ENCODE data around the gene BCAS3.
"Not testable (repeated sequence)": the region's sequence is repeated elsewhere in the genome, so short reads cannot be mapped to it uniquely, and the experiment has no call there.

Gene BCAS3

DNA sequence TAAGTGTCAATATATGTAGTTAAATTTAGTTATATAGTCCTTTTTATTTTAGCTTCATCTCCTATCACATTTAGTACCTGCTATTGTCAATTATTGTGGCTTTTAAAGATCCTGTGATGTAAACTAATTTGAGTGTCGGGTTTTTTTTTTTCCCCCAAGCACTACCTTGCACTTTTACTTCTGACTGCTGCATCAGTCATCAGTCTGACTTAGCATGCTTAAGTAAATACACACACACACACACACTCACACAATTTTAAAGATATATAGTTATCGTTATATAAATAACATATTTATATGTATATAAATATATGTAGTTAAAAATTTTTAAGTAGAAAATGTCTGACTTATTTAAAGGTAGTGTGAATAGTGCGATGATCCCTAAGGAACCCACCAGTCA lies 127.2 kb downstream of the BCAS3 start:
- no peak for DNase-seq

DNA sequence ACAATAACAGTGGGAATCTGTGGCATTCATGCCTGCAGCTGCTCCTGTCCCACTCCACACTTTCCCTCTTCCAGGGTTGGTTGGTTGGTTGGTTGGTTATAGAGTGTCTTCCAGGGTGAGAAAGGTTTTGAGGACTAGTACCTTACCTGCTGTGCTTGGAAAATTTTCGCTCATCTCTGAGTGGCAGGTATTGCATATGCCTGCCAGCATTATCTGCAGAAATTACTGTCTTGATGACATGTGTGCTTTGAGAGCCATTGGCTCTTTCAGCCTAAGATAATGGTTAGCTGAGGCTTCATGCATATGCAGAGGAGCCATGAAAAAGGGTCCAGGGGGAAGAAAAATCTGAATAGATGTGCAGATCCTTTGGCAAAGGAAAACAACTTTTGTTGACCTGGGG lies 131.8 kb downstream of the BCAS3 start:
- no peak for DNase-seq

DNA sequence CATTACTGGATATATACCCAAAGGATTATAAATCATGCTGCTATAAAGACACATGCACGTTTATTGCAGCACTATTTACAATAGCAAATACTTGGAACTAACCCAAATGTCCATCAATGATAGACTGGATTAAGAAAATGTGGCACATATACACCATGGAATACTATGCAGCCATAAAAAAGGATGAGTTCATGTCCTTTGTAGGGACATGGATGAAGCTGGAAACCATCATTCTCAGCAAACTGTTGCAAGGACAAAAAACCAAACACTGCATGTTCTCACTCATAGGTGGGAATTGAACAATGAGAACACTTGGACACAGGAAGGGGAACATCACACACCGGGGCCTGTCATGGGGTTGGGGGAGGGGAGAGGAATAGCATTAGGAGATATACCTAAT lies 137.3 kb downstream of the BCAS3 start:
- not testable (repeated sequence) for DNase-seq

DNA sequence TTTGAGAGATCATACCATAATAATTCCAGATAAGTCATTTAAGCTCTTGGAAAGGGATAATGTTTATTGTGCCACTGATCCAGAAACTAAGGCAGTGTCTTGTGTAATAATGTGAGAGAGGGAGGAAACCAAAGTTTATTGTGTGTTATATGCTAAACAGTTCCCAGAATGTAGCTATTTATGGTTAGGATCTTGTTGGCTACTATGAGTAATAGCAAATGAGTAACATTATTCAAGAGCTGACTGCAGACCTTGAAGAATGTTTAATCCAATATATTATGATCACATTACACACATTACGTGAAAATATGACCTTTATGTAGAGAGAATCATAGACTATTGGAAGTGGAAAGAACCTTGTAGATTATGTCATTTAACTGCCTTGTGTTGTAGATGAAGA lies 139.5 kb downstream of the BCAS3 start:
- no peak for DNase-seq

DNA sequence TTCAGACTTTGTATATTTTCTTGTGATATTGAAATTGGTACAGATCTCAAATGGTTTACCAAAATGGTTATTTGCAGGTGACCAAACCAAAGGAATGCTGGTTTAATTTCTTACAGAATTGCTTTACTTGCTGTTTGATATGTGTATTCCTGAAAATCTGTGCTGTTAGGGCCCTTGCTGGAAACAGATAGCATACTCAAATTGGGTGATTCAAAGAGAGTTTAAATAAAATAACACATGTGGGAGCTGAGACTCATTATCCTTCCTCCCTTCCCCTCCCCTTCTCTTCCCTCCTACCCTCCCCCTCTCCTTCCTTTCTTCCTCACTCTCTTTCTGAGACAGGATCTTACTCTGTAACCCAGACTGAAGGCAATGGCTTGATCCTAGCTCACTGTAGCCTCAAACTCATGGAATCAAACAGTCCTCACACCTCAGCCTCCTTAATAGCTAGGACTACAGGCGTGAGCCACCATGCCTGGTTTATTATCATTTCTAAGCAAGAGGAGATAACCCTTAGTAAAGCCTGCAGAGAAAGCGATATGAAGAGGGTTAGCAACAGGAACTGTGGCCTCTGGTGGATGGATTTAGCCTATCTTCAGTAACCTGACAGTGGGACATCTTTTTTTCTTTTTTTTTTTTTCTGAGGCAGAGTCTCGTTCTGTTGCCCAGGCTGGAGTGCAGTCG lies 141.9 kb downstream of the BCAS3 start:
- DNase-seq: no peak

DNA sequence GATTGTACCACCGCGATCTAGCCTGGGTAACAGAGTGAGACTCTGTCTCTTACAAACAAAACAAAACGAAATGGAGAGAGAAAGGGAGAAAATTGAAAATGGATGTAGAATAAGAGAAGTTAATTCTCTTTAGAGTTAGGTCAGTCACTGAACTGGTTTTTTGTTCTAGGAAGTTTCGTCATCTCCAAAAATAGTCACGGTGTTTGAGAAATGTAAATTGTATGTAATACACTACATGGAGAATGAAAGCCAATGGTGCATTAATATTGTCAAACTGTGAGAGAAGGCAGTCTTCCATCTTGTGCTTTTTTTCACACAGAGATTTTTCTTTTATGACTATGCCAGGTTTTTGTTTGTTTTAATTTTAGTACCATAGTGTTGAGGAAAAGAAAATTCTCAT lies 145.9 kb downstream of the BCAS3 start:
- DNase-seq: no peak

DNA sequence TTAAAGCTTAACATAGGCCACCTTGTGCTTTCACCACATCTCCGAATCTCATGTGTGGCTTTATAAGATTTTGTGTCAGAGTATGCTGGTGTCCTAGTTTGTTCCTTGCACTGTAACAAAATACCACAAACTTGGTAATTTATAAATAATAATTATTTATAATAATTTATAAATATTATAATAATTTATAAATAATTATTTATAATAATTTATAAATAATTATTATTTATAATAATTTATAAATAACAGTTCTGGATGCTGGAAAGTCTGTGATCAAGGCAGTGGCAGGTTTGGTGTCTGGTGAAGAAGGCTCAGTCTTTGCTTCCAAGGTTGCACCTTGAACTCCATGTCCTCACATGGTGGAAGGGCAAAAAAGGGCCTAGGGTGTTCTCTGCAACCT lies 147.7 kb downstream of the BCAS3 start:
- DNase-seq: no peak

DNA sequence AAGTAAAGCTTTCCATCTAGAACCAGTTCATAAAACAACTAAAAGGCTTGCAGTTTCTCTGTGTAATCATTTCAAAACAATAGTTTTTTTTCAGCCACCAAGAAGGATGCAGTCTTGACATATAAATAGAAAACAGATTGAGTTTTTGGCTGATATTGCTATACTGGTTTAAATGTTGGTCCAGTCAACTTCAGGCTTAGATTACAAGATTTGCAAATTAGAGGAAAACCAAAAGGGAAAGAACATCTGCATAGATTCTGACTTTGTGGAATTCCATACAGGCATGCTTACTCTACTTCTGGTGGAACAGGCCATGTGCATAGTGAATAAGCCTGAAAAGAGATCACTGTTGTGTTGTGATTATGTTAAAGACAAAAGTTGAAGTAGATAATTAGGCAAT lies 150.3 kb downstream of the BCAS3 start:
- DNase-seq: no peak

DNA sequence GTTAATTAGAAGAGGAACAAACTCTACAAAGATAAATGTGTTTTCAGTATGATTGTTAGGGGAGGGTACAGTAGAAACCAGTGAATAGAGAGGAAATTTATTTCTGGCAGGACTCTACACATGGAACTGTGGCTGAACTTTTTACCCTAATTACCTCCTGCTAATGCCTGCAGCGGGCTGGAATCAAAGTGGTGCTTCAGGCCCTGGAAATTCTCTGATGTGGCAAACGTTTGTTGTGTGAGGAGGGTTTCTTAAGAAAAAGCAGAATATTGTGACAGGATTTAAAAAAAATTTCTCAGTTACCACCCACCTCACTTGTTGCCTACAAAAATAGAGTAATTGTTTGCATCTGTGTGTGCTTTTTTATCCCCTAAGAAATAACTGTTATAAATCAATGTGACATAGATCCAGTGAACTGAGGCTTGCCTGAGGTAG lies 154.5 kb downstream of the BCAS3 start:
- DNase-seq: no peak

DNA sequence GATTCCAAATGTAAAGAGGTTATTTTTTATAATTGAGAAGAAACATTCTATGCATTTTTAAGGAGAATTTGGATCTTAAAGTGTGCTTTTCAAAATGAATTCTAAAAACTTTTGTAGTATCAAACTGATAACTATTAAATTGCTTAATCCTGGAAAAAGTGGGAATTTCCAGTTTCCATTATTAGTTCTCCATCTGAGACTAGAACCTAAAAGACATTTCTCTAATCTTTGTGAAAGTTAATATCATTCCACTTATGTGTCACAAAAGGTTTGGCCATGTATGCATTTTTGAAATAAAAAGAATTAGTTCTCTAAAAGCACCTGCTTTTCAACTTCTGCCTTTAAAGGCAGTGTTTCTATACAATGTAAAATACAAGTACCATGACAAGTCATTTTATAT lies 155.0 kb downstream of the BCAS3 start:
- DNase-seq: no peak

DNA sequence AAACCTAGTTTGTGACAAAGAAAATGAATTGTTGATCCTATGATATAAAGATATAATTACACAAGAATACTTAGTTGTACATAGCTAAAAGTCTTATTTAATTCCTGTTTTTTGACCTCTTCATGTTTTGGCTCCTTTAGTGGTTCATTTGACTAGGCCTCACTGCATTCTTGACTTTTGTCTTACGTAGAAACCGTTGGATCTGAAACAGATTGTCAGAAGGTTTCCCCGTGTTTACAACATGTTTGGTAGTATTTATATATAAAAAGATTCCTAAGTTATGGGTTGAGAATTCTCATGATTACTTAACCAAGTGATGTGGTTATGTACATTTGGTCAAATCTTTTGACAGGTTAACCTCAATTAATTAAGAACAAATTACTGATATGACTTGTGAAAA lies 162.8 kb downstream of the BCAS3 start:
- no peak for DNase-seq

DNA sequence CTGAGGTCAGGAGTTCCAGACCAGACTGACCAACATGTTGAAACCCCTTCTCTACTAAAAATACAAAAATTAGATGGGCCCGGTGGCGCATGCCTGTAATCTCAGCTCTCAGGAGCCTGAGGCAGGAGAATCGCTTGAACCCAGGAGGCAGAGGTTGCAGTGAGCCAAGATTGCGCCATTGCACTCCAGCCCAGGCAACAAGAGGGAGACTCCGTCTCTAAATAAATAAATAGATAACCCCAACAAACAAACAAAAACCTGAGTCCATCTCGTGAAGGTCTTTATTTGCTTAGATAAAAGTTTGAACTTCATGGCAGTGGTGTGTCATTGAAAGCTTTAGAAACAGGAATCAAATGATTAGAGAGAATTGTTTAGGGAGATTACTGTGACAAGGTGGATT lies 167.4 kb downstream of the BCAS3 start:
- no peak for DNase-seq

DNA sequence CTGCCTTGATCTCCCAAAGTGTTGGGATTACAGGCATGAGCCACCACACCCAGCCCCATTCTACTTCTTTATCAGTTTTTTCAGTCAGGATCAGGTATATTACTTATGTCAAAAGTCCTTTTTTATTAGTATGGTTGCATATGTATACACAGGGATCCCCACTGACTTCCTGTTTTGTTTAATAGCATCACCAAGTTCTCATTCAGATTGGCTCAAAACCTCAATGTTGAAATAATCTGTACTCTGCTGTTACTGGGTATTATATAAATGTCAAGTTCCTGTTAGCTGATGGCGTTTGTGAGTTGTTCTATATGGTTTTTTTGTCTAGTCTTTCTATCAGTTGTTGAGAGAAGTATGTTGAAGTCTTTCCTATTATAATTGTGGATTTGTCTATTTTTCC lies 168.5 kb downstream of the BCAS3 start:
- DNase-seq: no peak

DNA sequence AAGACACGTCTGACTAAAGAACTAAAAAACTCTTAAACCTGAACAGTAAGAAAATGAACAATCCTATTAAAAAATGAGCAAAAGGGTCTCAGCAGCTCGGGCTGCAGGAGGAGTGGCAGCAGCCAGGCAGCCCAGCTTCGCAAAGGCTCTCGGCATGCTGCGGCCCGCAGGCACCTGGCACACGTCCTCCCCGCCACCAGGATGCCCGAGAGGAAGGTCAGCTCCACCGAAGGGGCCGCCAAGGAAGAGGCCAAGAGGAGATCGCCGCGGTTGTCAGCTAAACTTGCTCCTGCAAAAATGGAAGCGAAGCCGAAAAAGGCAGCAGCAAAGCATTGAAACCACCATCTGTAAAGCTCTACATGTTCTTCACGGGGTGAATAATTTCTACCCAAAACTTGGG lies 173.5 kb downstream of the BCAS3 start:
- DNase-seq: no peak

DNA sequence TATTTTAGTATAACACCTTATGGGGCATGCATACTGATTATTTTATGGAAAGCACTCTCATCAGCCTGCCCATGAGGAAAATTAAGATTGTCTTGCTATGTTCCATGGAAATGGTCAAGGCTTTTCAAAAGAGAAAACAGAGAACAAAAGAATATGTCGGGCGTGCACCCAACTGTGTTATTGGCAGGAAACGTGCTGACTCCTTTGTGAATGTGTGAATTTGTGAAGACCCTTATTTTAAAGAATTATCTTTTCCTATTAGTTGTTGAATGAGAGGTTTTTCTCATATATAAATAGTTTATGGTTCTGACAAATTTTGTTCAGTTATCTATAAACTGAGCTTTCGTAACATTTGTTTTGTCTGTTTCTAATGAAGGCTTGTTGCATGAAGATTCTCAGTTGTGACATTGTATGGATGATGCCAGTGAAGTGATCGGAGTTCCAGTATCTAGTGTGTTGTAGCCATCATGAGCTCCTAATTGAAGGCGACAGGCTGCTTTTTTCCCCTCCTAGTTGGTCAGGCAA lies 180.0 kb downstream of the BCAS3 start:
- no peak for DNase-seq

DNA sequence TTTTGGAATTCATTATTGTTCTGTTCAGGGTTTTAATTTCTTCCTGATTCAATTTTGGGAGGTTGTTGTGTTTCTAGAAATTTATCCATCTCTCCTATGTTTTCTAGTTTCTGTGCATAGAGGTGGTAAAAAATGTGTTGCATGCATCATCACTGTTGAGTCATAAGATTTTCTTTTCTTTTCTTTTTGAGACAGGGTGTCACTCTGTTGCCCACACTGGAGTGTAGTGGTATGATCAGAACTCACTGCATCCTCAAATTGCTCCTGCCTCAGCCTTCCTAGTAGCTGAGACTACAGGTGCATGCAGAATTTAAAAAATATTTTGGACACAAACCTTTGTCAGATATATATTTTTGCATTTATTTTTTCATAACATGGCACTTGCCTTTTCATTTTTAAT lies 184.8 kb downstream of the BCAS3 start:
- no peak for DNase-seq

DNA sequence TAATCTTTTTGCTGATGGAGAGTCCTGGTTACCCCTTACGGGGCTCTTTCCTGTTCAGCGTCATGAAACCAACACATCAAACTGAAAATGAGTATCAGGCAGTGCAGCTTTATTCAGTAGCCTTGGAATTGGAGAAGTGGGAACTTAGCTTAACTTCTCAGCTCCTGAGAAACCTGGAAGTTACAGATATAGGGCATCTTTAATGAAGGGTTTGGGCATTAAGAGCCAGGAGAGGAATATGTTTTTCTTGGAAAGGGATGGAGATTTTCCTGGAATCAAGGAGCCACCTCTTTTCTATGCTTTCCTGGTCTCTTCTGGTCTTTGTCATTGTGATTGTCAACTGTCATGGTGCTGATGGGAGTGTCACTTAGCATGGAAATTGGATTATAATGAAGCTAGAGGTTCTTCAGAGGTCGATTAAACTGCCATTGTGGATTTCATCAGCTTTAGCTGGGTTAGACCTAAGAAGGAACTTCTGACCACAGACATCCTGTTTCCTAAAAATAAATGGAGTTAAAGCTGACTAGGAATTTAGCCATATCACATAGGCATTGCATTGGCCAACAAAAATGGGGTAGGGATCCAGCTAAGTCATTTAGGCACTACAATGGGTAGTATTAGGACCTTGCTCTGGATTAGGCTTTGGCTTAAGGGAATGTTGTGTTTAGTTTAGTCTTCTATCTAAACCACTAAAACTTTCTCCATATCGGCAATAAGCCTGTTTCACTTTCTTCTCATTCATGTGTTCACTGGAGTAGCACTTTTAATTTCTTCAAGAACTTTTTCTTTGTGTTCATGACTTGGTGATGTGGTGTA lies 186.4 kb downstream of the BCAS3 start:
- DNase-seq: no peak

DNA sequence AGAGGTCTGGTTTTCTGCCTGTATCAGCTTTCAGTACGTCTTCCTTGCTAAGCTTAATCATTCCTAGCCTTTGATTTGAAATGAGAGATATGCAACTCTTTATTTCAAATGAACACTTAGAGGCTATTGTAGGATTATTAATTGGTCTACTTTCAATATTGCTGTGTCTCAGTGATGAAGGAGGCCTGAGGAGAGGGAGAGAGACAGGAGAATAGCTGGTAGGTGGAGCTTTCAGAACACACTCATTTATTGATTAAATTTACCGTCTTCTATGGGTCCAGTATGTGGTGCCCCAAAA lies 187.0 kb downstream of the BCAS3 start:
- DNase-seq: no peak

DNA sequence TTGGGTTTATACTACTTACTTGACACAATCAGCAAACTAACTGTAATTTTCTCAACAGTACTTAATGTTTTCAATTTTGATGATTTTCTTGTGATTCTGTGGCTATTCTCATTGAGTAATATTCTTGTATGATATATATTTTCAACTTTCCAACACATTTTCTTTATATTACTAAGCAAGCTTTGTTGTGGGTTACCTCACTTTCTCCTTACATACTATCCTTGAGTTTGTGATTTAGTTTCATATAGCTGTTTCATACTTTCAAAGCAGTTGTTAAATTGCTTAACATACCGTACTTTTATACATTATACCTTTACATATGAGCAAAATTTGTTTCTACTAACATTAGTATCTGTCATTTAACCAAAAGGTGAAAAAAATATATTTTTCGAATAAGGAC lies 197.1 kb downstream of the BCAS3 start:
- no peak for DNase-seq

DNA sequence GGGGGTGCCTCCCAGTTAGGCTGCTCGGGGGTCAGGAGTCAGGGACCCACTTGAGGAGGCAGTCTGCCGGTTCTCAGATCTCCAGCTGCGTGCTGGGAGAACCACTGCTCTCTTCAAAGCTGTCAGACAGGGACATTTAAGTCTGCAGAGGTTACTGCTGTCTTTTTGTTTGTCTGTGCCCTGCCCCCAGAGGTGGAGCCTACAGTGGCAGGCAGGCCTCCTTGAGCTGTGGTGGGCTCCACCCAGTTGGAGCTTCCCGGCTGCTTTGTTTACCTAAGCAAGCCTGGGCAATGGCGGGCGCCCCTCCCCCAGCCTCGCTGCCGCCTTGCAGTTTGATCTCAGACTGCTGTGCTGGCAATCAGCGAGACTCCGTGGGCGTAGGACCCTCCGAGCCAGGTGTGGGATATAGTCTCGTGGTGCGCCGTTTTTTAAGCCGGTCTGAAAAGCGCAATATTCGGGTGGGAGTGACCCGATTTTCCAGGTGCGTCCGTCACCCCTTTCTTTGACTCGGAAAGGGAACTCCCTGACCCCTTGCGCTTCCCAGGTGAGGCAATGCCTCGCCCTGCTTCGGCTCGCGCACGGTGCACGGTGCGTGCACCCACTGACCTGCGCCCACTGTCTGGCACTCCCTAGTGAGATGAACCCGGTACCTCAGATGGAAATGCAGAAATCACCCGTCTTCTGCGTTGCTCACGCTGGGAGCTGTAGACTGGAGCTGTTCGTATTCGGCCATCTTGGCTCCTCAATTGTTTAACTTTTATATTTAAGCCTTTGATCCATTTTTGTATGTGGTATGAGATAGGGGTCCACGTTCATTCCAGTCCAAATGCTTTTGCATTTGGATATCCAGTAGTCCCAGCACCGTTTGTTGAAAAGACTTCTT lies 209.3 kb downstream of the BCAS3 start:
- not testable (repeated sequence) for DNase-seq

DNA sequence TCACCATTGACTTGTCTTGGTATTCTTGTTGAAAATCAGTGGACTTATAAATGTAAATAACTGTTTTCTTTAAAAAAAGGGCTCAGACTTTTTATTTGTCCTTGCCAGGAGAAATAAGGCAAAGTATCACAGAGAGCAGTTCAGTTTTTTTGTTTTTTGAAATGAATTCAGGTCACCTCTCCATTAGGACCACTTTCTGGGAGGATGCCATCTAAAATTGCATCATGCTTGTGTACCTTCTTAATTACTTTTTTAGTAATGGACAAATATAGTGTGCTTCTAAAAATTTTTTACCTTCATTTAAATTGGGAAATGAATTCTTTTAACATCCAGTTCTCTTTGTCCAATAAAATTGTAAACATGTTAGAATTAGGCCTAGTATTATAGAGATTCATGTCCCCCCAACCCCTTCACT lies 210.0 kb downstream of the BCAS3 start:
- DNase-seq: no peak

DNA sequence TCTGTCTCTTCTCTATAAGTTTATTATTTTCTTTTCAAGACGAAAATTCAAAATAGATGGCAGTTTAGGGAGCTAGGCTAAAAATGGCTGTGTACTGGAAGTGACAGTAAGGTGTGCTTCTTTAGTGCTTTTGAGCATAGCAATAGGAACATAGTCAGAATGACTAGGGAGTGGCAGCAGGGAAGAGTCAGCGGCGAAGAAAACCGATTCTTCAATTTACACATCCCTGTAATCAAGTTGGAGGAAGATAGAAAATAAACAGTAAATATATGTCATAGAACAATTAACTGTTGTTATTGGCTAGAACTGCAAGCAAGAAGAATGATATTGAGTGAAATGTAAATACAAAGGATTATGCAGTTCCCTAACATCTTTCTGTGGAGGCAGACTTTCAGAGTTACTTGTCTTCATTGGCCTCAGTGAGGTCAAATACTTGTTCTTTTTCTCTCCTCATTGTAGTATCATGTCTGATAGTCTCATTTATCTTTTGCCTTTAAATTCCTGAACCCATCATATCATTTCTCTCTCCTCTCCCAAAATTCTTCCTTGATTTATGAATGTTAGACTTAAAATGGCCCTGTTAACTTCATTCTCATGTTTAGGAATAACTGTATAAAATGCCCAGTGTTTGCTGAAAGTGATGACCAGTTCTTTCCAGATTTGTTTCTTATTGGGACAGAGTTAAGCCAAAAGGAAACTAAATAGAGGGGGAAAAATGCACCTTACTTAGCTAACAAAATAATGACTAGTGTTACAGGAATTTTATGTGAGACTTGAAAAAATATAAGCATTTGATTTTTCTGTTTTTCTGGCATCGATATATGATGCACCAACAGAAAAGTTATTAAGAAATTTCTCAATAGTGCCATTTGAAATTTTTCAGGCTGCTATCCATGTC lies 211.4 kb downstream of the BCAS3 start:
- DNase-seq: peak; percentile 10

DNA sequence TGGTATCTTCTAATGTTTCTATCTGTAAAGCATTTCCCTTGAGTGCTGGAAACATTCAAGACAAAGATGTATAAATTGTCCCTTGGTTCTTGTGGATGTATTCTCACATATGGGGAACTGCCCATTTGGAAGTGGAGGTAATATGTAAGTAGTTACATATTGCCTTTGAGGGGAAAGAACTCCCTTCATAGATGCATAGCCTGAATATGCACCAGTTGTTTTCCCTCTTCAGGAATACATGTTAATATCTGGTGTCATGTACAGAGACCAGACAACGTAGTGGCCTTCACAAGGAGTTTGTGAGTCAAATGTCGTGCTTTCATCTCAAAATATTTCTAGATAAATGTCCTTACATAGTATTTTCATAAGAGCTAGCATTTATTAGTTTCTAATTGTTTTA lies 213.5 kb downstream of the BCAS3 start:
- no peak for DNase-seq
